ENCODE results near the gene HS3ST6. TPM values are rescaled to one million over a fixed set of nuclear protein-coding genes. Genes with fewer than 3 reads are reported as not detected.

The HS3ST6 gene
- total RNA-seq, 1 experiment from 2014 or later = not detected

GRCh38 chr16:1936945-1937479 lies 18.8 kb upstream of the HS3ST6 start:
- intact Hi-C loops (cut with micrococcal nuclease) = no loop called here

More at GRCh38 chr16:1936945-1937479, 18.8 kb upstream of the HS3ST6 start:
- H2AFZ ChIP-seq (ENCODE audit: low read depth, low read length, poor library complexity, severe bottlenecking) = no peak overlapping the region
- no peak overlapping the region for H3K4me3 ChIP-seq (replicated peaks in 1 of 2; ENCODE audit: low read depth in 1 of 2, low read length in 2 of 2)
- no TSS peak for BruUV-seq (replicated peaks)
- no peak overlapping the region for H3K27ac ChIP-seq (ENCODE audit: low read depth, low read length)
- ChIA-PET POLR2A (no interaction called here), CTCF (no interaction called here), RAD21 (ENCODE audit: low non-redundant PET in 1 of 2, low total read pairs in 2 of 2, uncharacterized antibody in 2 of 2, unreplicated experiment in 2 of 2) (no interaction called here)
- DNase-seq (ENCODE audit: low read depth, low spot score) = no peak
- H4K20me1 ChIP-seq (ENCODE audit: insufficient read depth) = no peaks in the 10 kb centered on the region
- H3K36me3 ChIP-seq (ENCODE audit: control insufficient read depth in 1 of 2, insufficient read depth in 2 of 2, low read length in 2 of 2) = peaks cover 5 to 6% of the 10 kb centered on the region in 2 experiments; a peak in 3 of 4 replicates
- no peak overlapping the region for H3K9ac ChIP-seq (ENCODE audit: low read length)
- no peak for ATAC-seq
- no peaks in the 10 kb centered on the region for H3K79me2 ChIP-seq (ENCODE audit: insufficient read depth, low read length)
- no peaks in the 10 kb centered on the region for H3K27me3 ChIP-seq (ENCODE audit: insufficient read depth, low read length)
- H3K4me2 ChIP-seq (ENCODE audit: low read length) = no peak overlapping the region
- H3K9me3 ChIP-seq (ENCODE audit: control insufficient read depth in 1 of 2, insufficient read depth in 1 of 2, low read depth in 1 of 2, low read length in 2 of 2) = no peaks in the 10 kb centered on the region
- no peak for TF ChIP-seq SRF (IDR thresholded peaks at IDR 0.05; ENCODE audit: low read depth)
- TF ChIP-seq, protein P1, sequence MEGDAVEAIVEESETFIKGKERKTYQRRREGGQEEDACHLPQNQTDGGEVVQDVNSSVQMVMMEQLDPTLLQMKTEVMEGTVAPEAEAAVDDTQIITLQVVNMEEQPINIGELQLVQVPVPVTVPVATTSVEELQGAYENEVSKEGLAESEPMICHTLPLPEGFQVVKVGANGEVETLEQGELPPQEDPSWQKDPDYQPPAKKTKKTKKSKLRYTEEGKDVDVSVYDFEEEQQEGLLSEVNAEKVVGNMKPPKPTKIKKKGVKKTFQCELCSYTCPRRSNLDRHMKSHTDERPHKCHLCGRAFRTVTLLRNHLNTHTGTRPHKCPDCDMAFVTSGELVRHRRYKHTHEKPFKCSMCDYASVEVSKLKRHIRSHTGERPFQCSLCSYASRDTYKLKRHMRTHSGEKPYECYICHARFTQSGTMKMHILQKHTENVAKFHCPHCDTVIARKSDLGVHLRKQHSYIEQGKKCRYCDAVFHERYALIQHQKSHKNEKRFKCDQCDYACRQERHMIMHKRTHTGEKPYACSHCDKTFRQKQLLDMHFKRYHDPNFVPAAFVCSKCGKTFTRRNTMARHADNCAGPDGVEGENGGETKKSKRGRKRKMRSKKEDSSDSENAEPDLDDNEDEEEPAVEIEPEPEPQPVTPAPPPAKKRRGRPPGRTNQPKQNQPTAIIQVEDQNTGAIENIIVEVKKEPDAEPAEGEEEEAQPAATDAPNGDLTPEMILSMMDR (IDR thresholded peaks at IDR 0.05 in 2 of 3, conservative IDR thresholded peaks at IDR 0.05 in 1 of 3; ENCODE audit: borderline replicate concordance in 1 of 3, insufficient read depth in 1 of 3, low read depth in 2 of 3, low read length in 2 of 3) = no peak
- no peak for TF ChIP-seq SIN3A (IDR thresholded peaks at IDR 0.05; ENCODE audit: low read depth)
- no peak for TF ChIP-seq JUND (IDR thresholded peaks at IDR 0.05)
- TF ChIP-seq ZBTB33 (IDR thresholded peaks at IDR 0.05; ENCODE audit: extremely low read depth, insufficient replicate concordance, low read length) = no peak
- no peak for TF ChIP-seq ZNF274 (IDR thresholded peaks at IDR 0.05; ENCODE audit: low read depth, low read length)
- no peak for TF ChIP-seq SP1 (IDR thresholded peaks at IDR 0.05; ENCODE audit: low read depth)
- no peak for TF ChIP-seq MAX (IDR thresholded peaks at IDR 0.05)
- no peak for TF ChIP-seq YY1 (IDR thresholded peaks at IDR 0.05; ENCODE audit: extremely low read depth, insufficient replicate concordance, low read depth, low read length)
- TF ChIP-seq CEBPB (IDR thresholded peaks at IDR 0.05; ENCODE audit: low read depth) = no peak
- no peak for TF ChIP-seq ELF1 (IDR thresholded peaks at IDR 0.05; ENCODE audit: borderline replicate concordance, low read depth)
- no peak for TF ChIP-seq TCF7L2 (IDR thresholded peaks at IDR 0.05; ENCODE audit: borderline replicate concordance, extremely low read depth, insufficient read depth, insufficient read length)
- TF ChIP-seq FOSL1 (IDR thresholded peaks at IDR 0.05; ENCODE audit: low read depth) = no peak
- TF ChIP-seq CBX3 (IDR thresholded peaks at IDR 0.05; ENCODE audit: low read depth) = no peak
- TF ChIP-seq POLR2AphosphoS5 (IDR thresholded peaks at IDR 0.05; ENCODE audit: low read depth, low read length) = no peak
- TF ChIP-seq RAD21 (IDR thresholded peaks at IDR 0.05; ENCODE audit: low read depth) = no peak
- no peak for TF ChIP-seq EZH2 (IDR thresholded peaks at IDR 0.05)
- no peak for TF ChIP-seq EGR1 (IDR thresholded peaks at IDR 0.05; ENCODE audit: low read depth)
- TF ChIP-seq ZFX (IDR thresholded peaks at IDR 0.05) = no peak
- peaks cover 22 to 26% of the 10 kb centered on the region in 2 experiments for H3K4me1 ChIP-seq (ENCODE audit: control insufficient read depth in 1 of 2, insufficient read depth in 2 of 2, low read length in 2 of 2)
- no peaks in the 10 kb centered on the region for H3K9me2 ChIP-seq (ENCODE audit: insufficient read depth)
